ENCODE data around the gene CERS2. TPM values are rescaled to one million over a fixed set of nuclear protein-coding genes. Genes with fewer than 3 reads are reported as not detected.

The CERS2 gene
- total and polyA plus RNA-seq, 2 of the 13 experiments (the other 11 are each of a cell fraction or from before 2014, with no cell fraction given) = 269 to 298 TPM

- ChIA-PET CTCF (ENCODE audit: low intra/inter-chr PET ratio, low total read pairs) (interaction anchor here (1.5 kb wide), 1 partner anchor 35 kb away, joined by 4 read pairs; no protein-coding TSS in a partner anchor), POLR2A (no interaction called here)
- H3K4me2 ChIP-seq (ENCODE audit: low read depth, low read length) = no peak overlapping the region
- H3K27me3 ChIP-seq (ENCODE audit: control insufficient read depth in 1 of 2, insufficient read depth in 2 of 2, low read length in 2 of 2) = no peaks in the 10 kb centered on the region
- BruUV-seq (replicated peaks) = TSS peak; percentile 44
- no peaks in the 10 kb centered on the region for H4K20me1 ChIP-seq (ENCODE audit: insufficient read depth, low read length)
- ATAC-seq = no peak
- intact Hi-C loops (cut with micrococcal nuclease; ENCODE audit: unreplicated experiment) = no loop called here
- no peaks in the 10 kb centered on the region for H3K4me1 ChIP-seq (ENCODE audit: insufficient read depth, low read length)
- no peak for FAIRE-seq
- in situ Hi-C loops (cut with HindIII; ENCODE audit: extremely low pct_ligation_motif_present, low pct_unique_long_range_greater_than_20kb) = no loop called here
- no peak for DNase-seq (ENCODE audit: low spot score)
- 97% methylated on average over 5 of the region's 5 CpGs for WGBS (ENCODE audit: low lambda C conversion rate)
- peaks cover 28 to 70% of the 10 kb centered on the region in 2 experiments for H3K36me3 ChIP-seq (replicated peaks in 1 of 2; ENCODE audit: control insufficient read depth in 1 of 2, insufficient read depth in 2 of 2, low read length in 2 of 2)
- no peaks in the 10 kb centered on the region for H3K79me2 ChIP-seq (ENCODE audit: insufficient read depth, low read length)
- H3K4me3 ChIP-seq (replicated peaks in 1 of 3; ENCODE audit: insufficient read depth in 1 of 3, low read depth in 2 of 3, low read length in 3 of 3) = no peak overlapping the region
- no peaks in the 10 kb centered on the region for H3K9me3 ChIP-seq (ENCODE audit: low read length)
- no peak for TF ChIP-seq ZSCAN9 (CRISPR knock-in tag; IDR thresholded peaks at IDR 0.05; ENCODE audit: borderline replicate concordance)
- no peak for TF ChIP-seq CHD2 (IDR thresholded peaks at IDR 0.05; ENCODE audit: low read depth, low read length)
- TF ChIP-seq ZBTB8A (CRISPR knock-in tag; IDR thresholded peaks at IDR 0.05; ENCODE audit: borderline replicate concordance, low read depth) = no peak
- no peak for TF ChIP-seq ARNTL (CRISPR knock-in tag; IDR thresholded peaks at IDR 0.05)
- no peak for TF ChIP-seq ZNF879 (CRISPR knock-in tag; IDR thresholded peaks at IDR 0.05)
- no peak for TF ChIP-seq ESRRA (CRISPR knock-in tag; IDR thresholded peaks at IDR 0.05; ENCODE audit: low read depth)
- TF ChIP-seq KDM5A (IDR thresholded peaks at IDR 0.05; ENCODE audit: borderline replicate concordance, low read length) = no peak
- TF ChIP-seq POLR2AphosphoS5 (IDR thresholded peaks at IDR 0.05; ENCODE audit: low read depth, low read length) = no peak
- TF ChIP-seq LCORL (IDR thresholded peaks at IDR 0.05) = no peak
- no peak for TF ChIP-seq LCORL (CRISPR knock-in tag; IDR thresholded peaks at IDR 0.05)
- TF ChIP-seq SMARCC2 (IDR thresholded peaks at IDR 0.05) = no peak
- TF ChIP-seq HOXA9 (CRISPR knock-in tag; IDR thresholded peaks at IDR 0.05; ENCODE audit: borderline replicate concordance) = no peak
- TF ChIP-seq ZNF136 (CRISPR knock-in tag; IDR thresholded peaks at IDR 0.05; ENCODE audit: low read depth) = no peak
- TF ChIP-seq ZNF639 (CRISPR knock-in tag; conservative IDR thresholded peaks at IDR 0.05) = no peak
- TF ChIP-seq ZNF296 (CRISPR knock-in tag; conservative IDR thresholded peaks at IDR 0.05) = no peak
- no peak for TF ChIP-seq SKI (IDR thresholded peaks at IDR 0.05; ENCODE audit: partially characterized antibody)
- no peak overlapping the region for H3K27ac ChIP-seq (ENCODE audit: extremely low read length, insufficient read depth, low read length)
- H3K9ac ChIP-seq (ENCODE audit: insufficient read depth, low read depth, low read length) = no peak overlapping the region
- no peak overlapping the region for H2AFZ ChIP-seq (ENCODE audit: low read length)
Observed at GRCh38 chr1:150944856-150945255, 29.8 kb downstream of the CERS2 start.
